Endodermal cell (in vitro differentiated cells): ENCODE measurements around the gene KCNIP3. TPM values are rescaled to one million over a fixed set of nuclear protein-coding genes. Genes with fewer than 3 reads are reported as not detected.

ENCODE experiments used
- DNase-seq: peaks from one replicate; pipeline ENCODE4 v3.0.0-alpha.2; 2017
- H3K27ac ChIP-seq: 2 replicates; pipeline ENCODE4 v1.5.1; 2013; ENCODE audit warnings: mild to moderate bottlenecking, low read depth, low read length, moderate library complexity
- H3K27me3 ChIP-seq: 2 replicates; pipeline ENCODE4 v1.6.1; 2013; ENCODE audit warnings: mild to moderate bottlenecking, low read length, moderate library complexity; ENCODE audit not compliant: insufficient read depth, control insufficient read depth, poor library complexity, severe bottlenecking
- H3K36me3 ChIP-seq: 2 replicates; pipeline ENCODE4 v1.7.0; 2013; ENCODE audit warnings: mild to moderate bottlenecking, low read length, moderate library complexity; ENCODE audit not compliant: control insufficient read depth, insufficient read depth
- H3K4me1 ChIP-seq: one replicate; pipeline ENCODE4 v1.7.0; 2013; ENCODE audit warnings: low read length; ENCODE audit not compliant: control insufficient read depth, insufficient read depth
- H3K4me3 ChIP-seq: 2 replicates; pipeline ENCODE4 v1.5.1; 2013; ENCODE audit warnings: mild to moderate bottlenecking, low read length, moderate library complexity
- H3K9ac ChIP-seq: 2 replicates; pipeline ENCODE4 v1.6.1; 2013; ENCODE audit warnings: mild to moderate bottlenecking, low read length, moderate library complexity; ENCODE audit not compliant: poor library complexity, severe bottlenecking; ENCODE audit errors: extremely low read depth
- H3K9me3 ChIP-seq: 2 replicates; pipeline ENCODE4 v1.6.1; 2013; ENCODE audit warnings: mild to moderate bottlenecking, low read length, moderate library complexity; ENCODE audit not compliant: control insufficient read depth
- H3K27ac Mint-ChIP-seq: 2 replicates; pipeline ENCODE4 v1.8.0; 2020; ENCODE audit warnings: mixed read lengths
- H3K27me3 Mint-ChIP-seq: 2 replicates; pipeline ENCODE4 v1.8.0; 2021; ENCODE audit warnings: mild to moderate bottlenecking, mixed read lengths; ENCODE audit not compliant: insufficient read depth
- H3K36me3 Mint-ChIP-seq: 2 replicates; pipeline ENCODE4 v1.8.0; 2020; ENCODE audit warnings: low read depth, mixed read lengths
- H3K4me1 Mint-ChIP-seq: 2 replicates; pipeline ENCODE4 v1.8.0; 2020; ENCODE audit warnings: mixed read lengths
- H3K4me3 Mint-ChIP-seq: 2 replicates; pipeline ENCODE4 v1.8.0; 2020; ENCODE audit warnings: mild to moderate bottlenecking, moderate library complexity, mixed read lengths
- H3K9me3 Mint-ChIP-seq: 2 replicates; pipeline ENCODE4 v1.8.0; 2020; ENCODE audit warnings: mild to moderate bottlenecking, mixed read lengths
- WGBS, 2 experiments: methylation state at CpG; one replicate each; pipeline versions ENCODE4 v1.1.5 to v1.1.7; 2013; ENCODE audit warnings: missing lambda C conversion rate in 2 of 2, mixed read lengths in 1 of 2; ENCODE audit not compliant: insufficient coverage in 1 of 2, insufficient read length in 1 of 2; 5-methylcytosine and 5-hydroxymethylcytosine counted together
- total RNA-seq, 2 donors: library from RNA; stranded (reverse); fragmentation: NEBNext Ultra II Directional in 1 of 2; extraction: Animal tissue kit (Norgen Biotek cat#: 25700) in 1 of 2; gene quantifications; 2 replicates in 1 of 2; 3 replicates in 1 of 2; pipeline ENCODE4 v1.2.1, GENCODE V29; 2021
- TF ChIP-seq, protein P1 (sequence below): fragments of 200-600 bp; sonication (generic); conservative IDR thresholded peaks from 2 replicates; pipeline ENCODE4 v1.5.0; 2021; ENCODE audit warnings: antibody characterized with exemption, mild to moderate bottlenecking

The KCNIP3 gene
- total RNA-seq, 2 donors from 2014 or later, result 0.26 to 1.3 TPM

DNA sequence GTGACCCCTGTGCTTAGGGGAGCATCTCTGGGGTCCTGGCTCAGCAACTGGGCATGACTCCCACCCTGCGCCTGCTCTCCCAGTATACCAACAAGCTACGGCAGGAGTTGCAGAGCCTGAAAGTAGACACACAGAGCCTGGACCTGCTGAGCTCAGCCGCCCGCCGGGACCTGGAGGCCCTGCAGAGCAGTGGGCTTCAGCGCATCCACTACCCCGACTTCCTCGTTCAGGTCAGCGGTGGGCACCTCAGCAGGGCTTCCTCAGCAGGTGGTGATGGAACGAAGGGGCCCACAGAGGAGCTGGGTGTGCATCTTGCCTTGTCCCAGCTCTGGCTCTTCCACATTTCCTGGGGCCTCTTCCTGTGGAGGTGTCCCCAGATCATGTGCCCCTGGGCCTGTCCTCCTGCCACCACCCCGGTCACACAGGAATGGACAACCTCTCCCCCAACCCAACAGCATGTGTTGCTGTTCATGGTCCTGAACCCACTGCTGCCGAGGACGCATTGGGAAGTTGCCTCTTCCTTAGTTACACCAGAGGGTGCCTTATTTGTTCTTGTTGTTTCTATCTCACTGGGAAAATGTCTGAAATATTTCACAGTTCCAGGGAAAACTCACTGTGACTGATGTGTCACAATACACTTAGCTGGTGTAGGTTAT, 12.1 kb upstream of the KCNIP3 start:
- Histone ChIP-seq H3K9me3 (no peaks in the 10 kb centered on the region), H3K4me1 (no peaks in the 10 kb centered on the region), H3K27ac (no peak overlapping the region), H3K9ac (no peak overlapping the region), H3K4me3 (no peak overlapping the region), H3K27me3 (no peaks in the 10 kb centered on the region), H3K36me3 (no peaks in the 10 kb centered on the region)
- TF ChIP-seq, protein P1, sequence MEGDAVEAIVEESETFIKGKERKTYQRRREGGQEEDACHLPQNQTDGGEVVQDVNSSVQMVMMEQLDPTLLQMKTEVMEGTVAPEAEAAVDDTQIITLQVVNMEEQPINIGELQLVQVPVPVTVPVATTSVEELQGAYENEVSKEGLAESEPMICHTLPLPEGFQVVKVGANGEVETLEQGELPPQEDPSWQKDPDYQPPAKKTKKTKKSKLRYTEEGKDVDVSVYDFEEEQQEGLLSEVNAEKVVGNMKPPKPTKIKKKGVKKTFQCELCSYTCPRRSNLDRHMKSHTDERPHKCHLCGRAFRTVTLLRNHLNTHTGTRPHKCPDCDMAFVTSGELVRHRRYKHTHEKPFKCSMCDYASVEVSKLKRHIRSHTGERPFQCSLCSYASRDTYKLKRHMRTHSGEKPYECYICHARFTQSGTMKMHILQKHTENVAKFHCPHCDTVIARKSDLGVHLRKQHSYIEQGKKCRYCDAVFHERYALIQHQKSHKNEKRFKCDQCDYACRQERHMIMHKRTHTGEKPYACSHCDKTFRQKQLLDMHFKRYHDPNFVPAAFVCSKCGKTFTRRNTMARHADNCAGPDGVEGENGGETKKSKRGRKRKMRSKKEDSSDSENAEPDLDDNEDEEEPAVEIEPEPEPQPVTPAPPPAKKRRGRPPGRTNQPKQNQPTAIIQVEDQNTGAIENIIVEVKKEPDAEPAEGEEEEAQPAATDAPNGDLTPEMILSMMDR, result no peak
- H3K9me3 Mint-ChIP-seq, result peaks cover under 1% of the 10 kb centered on the region
- H3K27me3 Mint-ChIP-seq, result no peaks in the 10 kb centered on the region
- no peaks in the 10 kb centered on the region for H3K4me1 Mint-ChIP-seq
- H3K4me3 Mint-ChIP-seq, result no peak overlapping the region
- H3K36me3 Mint-ChIP-seq, result no peaks in the 10 kb centered on the region
- H3K27ac Mint-ChIP-seq, result no peak overlapping the region
- DNase-seq, result peak; percentile 67
- WGBS, 2 experiments, result 82 to 89% methylated on average over 9 to 13 of the region's 13 CpGs

DNA sequence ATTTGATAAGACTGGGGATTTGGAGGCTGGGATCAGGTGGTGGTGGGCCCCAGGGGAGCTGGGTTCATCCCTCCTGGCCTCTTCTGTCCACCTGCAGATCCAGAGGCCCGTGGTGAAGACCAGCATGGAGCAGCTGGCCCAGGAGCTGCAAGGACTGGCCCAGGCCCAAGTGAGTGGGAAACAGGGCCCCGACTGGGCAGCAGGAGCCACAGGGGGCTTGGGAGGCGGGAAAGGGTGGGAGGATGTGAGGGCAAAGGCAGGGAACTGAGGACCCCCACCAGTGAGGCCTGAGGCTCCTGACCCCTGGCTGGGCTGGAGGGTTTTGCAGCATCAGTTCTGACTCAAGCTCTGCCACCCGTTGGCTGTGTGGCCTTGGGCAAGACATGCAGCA, 11.6 kb upstream of the KCNIP3 start:
- Histone ChIP-seq H3K4me1 (no peaks in the 10 kb centered on the region), H3K27me3 (no peaks in the 10 kb centered on the region), H3K36me3 (no peaks in the 10 kb centered on the region), H3K27ac (no peak overlapping the region), H3K9me3 (no peaks in the 10 kb centered on the region), H3K9ac (no peak overlapping the region), H3K4me3 (no peak overlapping the region)
- Mint-ChIP-seq H3K36me3 (no peaks in the 10 kb centered on the region), H3K9me3 (peaks cover 6% of the 10 kb centered on the region), H3K27ac (no peak overlapping the region), H3K27me3 (no peaks in the 10 kb centered on the region), H3K4me1 (no peaks in the 10 kb centered on the region), H3K4me3 (no peak overlapping the region)
- TF ChIP-seq, protein P1, result no peak
- WGBS, 2 experiments, result 59 to 64% methylated on average over 4 of the region's 4 CpGs
- DNase-seq, result no peak

GRCh38 chr2:95287336-95287735, 9.8 kb upstream of the KCNIP3 start:
- Histone ChIP-seq H3K27me3 (no peaks in the 10 kb centered on the region), H3K36me3 (no peaks in the 10 kb centered on the region), H3K4me1 (no peaks in the 10 kb centered on the region), H3K9me3 (no peaks in the 10 kb centered on the region), H3K9ac (no peak overlapping the region), H3K27ac (no peak overlapping the region), H3K4me3 (no peak overlapping the region)
- Mint-ChIP-seq H3K36me3 (no peaks in the 10 kb centered on the region), H3K9me3 (peaks cover 18% of the 10 kb centered on the region), H3K4me3 (no peak overlapping the region), H3K27me3 (no peaks in the 10 kb centered on the region), H3K27ac (no peak overlapping the region), H3K4me1 (no peaks in the 10 kb centered on the region)
- 86% methylated on average over 1 to 8 of the region's 8 CpGs for WGBS, 2 experiments
- TF ChIP-seq, protein P1, result no peak
- DNase-seq, result no peak
